Measurements from ENCODE around the gene BEX4. TPM values are rescaled to one million over a fixed set of nuclear protein-coding genes. Genes with fewer than 3 reads are reported as not detected.
A peak's percentile ranks its signal among the peaks of the same experiment; 100 is the strongest.
"Not testable (repeated sequence)": the region's sequence is repeated elsewhere in the genome, so short reads cannot be mapped to it uniquely, and the experiment has no call there.

Gene BEX4
- polyA plus RNA-seq, 1 donor = 94.7 TPM

GRCh38 chrX:103197721-103198306 lies 17.1 kb upstream of the BEX4 start:
- H3K4me3 ChIP-seq (ENCODE audit: low read length) = no peak overlapping the region
- no CpG with 5 or more reads among the region's 2 CpGs for WGBS (ENCODE audit: insufficient coverage, low lambda C conversion rate)
- DNase-seq = no peak
- no peaks in the 10 kb centered on the region for H3K9me3 ChIP-seq (ENCODE audit: control insufficient read depth, low read depth, low read length)
- H3K27ac ChIP-seq (ENCODE audit: low read length) = no peak overlapping the region
- no peaks in the 10 kb centered on the region for H3K27me3 ChIP-seq (ENCODE audit: control insufficient read depth, insufficient read depth, low read length)
- H3K4me1 ChIP-seq (ENCODE audit: control insufficient read depth, insufficient read depth, low read length) = no peaks in the 10 kb centered on the region
- no peaks in the 10 kb centered on the region for H3K36me3 ChIP-seq (ENCODE audit: control insufficient read depth, insufficient read depth, low read length)

- not testable (repeated sequence) for H3K36me3 ChIP-seq (ENCODE audit: control insufficient read depth, insufficient read depth, low read length); H3K27me3 ChIP-seq (ENCODE audit: control insufficient read depth, insufficient read depth, low read length); H3K4me3 ChIP-seq (ENCODE audit: low read length); DNase-seq; H3K4me1 ChIP-seq (ENCODE audit: control insufficient read depth, insufficient read depth, low read length); H3K27ac ChIP-seq (ENCODE audit: low read length); H3K9me3 ChIP-seq (ENCODE audit: control insufficient read depth, low read depth, low read length)
- no CpG with 5 or more reads among the region's 4 CpGs for WGBS (ENCODE audit: insufficient coverage, low lambda C conversion rate)
Measured at GRCh38 chrX:103198668-103199067, 16.2 kb upstream of the BEX4 start.

GRCh38 chrX:103201041-103201440 lies 13.9 kb upstream of the BEX4 start:
- H3K4me3 ChIP-seq (ENCODE audit: low read length) = no peak overlapping the region
- no peaks in the 10 kb centered on the region for H3K4me1 ChIP-seq (ENCODE audit: control insufficient read depth, insufficient read depth, low read length)
- no peaks in the 10 kb centered on the region for H3K9me3 ChIP-seq (ENCODE audit: control insufficient read depth, low read depth, low read length)
- DNase-seq = no peak
- no peaks in the 10 kb centered on the region for H3K27me3 ChIP-seq (ENCODE audit: control insufficient read depth, insufficient read depth, low read length)
- H3K27ac ChIP-seq (ENCODE audit: low read length) = no peak overlapping the region
- no peaks in the 10 kb centered on the region for H3K36me3 ChIP-seq (ENCODE audit: control insufficient read depth, insufficient read depth, low read length)
- WGBS (ENCODE audit: insufficient coverage, low lambda C conversion rate) = no CpG with 5 or more reads among the region's 3 CpGs

GRCh38 chrX:103210056-103210455 lies 4.9 kb upstream of the BEX4 start:
- Histone ChIP-seq H3K9me3 (ENCODE audit: control insufficient read depth, low read depth, low read length) (no peaks in the 10 kb centered on the region), H3K4me1 (ENCODE audit: control insufficient read depth, insufficient read depth, low read length) (no peaks in the 10 kb centered on the region), H3K27me3 (ENCODE audit: control insufficient read depth, insufficient read depth, low read length) (no peaks in the 10 kb centered on the region), H3K4me3 (ENCODE audit: low read length) (no peak overlapping the region), H3K36me3 (ENCODE audit: control insufficient read depth, insufficient read depth, low read length) (no peaks in the 10 kb centered on the region), H3K27ac (ENCODE audit: low read length) (no peak overlapping the region)
- no peak for DNase-seq
- WGBS (ENCODE audit: insufficient coverage, low lambda C conversion rate) = no CpG with 5 or more reads among the region's 5 CpGs

- no peaks in the 10 kb centered on the region for H3K27me3 ChIP-seq (ENCODE audit: control insufficient read depth, insufficient read depth, low read length)
- peaks cover 3% of the 10 kb centered on the region for H3K4me1 ChIP-seq (ENCODE audit: control insufficient read depth, insufficient read depth, low read length)
- H3K4me3 ChIP-seq (ENCODE audit: low read length) = no peak overlapping the region
- no CpG with 5 or more reads among the region's 7 CpGs for WGBS (ENCODE audit: insufficient coverage, low lambda C conversion rate)
- peaks cover 1% of the 10 kb centered on the region for H3K36me3 ChIP-seq (ENCODE audit: control insufficient read depth, insufficient read depth, low read length)
- DNase-seq = peak in 1 of 2 donors; percentile 38
- no peak overlapping the region for H3K27ac ChIP-seq (ENCODE audit: low read length)
- no peaks in the 10 kb centered on the region for H3K9me3 ChIP-seq (ENCODE audit: control insufficient read depth, low read depth, low read length)
Measured at GRCh38 chrX:103211012-103211715, 3.7 kb upstream of the BEX4 start.

- H3K27ac ChIP-seq (ENCODE audit: low read length) = no peak overlapping the region
- no peaks in the 10 kb centered on the region for H3K9me3 ChIP-seq (ENCODE audit: control insufficient read depth, low read depth, low read length)
- H3K36me3 ChIP-seq (ENCODE audit: control insufficient read depth, insufficient read depth, low read length) = peaks cover 3% of the 10 kb centered on the region
- H3K4me3 ChIP-seq (ENCODE audit: low read length) = no peak overlapping the region
- H3K4me1 ChIP-seq (ENCODE audit: control insufficient read depth, insufficient read depth, low read length) = peaks cover 3% of the 10 kb centered on the region
- no CpG with 5 or more reads among the region's 8 CpGs for WGBS (ENCODE audit: insufficient coverage, low lambda C conversion rate)
- H3K27me3 ChIP-seq (ENCODE audit: control insufficient read depth, insufficient read depth, low read length) = no peaks in the 10 kb centered on the region
- DNase-seq = peak in 1 of 2 donors; percentile 55
Measured at GRCh38 chrX:103212749-103213457, 2.0 kb upstream of the BEX4 start.

GRCh38 chrX:103215425-103215991 lies 600 bp downstream of the BEX4 start:
- Histone ChIP-seq H3K27me3 (ENCODE audit: control insufficient read depth, insufficient read depth, low read length) (no peaks in the 10 kb centered on the region), H3K4me1 (ENCODE audit: control insufficient read depth, insufficient read depth, low read length) (peaks cover 3% of the 10 kb centered on the region), H3K36me3 (ENCODE audit: control insufficient read depth, insufficient read depth, low read length) (peaks cover 3% of the 10 kb centered on the region), H3K9me3 (ENCODE audit: control insufficient read depth, low read depth, low read length) (no peaks in the 10 kb centered on the region), H3K27ac (ENCODE audit: low read length) (peak overlapping the region; percentile 92), H3K4me3 (ENCODE audit: low read length) (peak overlapping the region; percentile 77)
- DNase-seq = peak in 1 of 2 donors; percentile 60
- WGBS (ENCODE audit: insufficient coverage, low lambda C conversion rate) = no CpG with 5 or more reads among the region's 39 CpGs

- no CpG with 5 or more reads among the region's 39 CpGs for WGBS (ENCODE audit: insufficient coverage, low lambda C conversion rate)
- no peak overlapping the region for H3K4me3 ChIP-seq (ENCODE audit: low read length)
- DNase-seq = peak in 1 of 2 donors; percentile 49
- H3K4me1 ChIP-seq (ENCODE audit: control insufficient read depth, insufficient read depth, low read length) = peaks cover 3% of the 10 kb centered on the region
- peaks cover 2% of the 10 kb centered on the region for H3K9me3 ChIP-seq (ENCODE audit: control insufficient read depth, low read depth, low read length)
- H3K27me3 ChIP-seq (ENCODE audit: control insufficient read depth, insufficient read depth, low read length) = peaks cover 3% of the 10 kb centered on the region
- no peak overlapping the region for H3K27ac ChIP-seq (ENCODE audit: low read length)
- H3K36me3 ChIP-seq (ENCODE audit: control insufficient read depth, insufficient read depth, low read length) = peaks cover 3% of the 10 kb centered on the region
Measured at GRCh38 chrX:103220511-103221323, 5.8 kb downstream of the BEX4 start.

- not testable (repeated sequence) for H3K9me3 ChIP-seq (ENCODE audit: control insufficient read depth, low read depth, low read length); H3K27ac ChIP-seq (ENCODE audit: low read length); H3K4me1 ChIP-seq (ENCODE audit: control insufficient read depth, insufficient read depth, low read length); H3K4me3 ChIP-seq (ENCODE audit: low read length); H3K27me3 ChIP-seq (ENCODE audit: control insufficient read depth, insufficient read depth, low read length); DNase-seq; H3K36me3 ChIP-seq (ENCODE audit: control insufficient read depth, insufficient read depth, low read length)
- WGBS (ENCODE audit: insufficient coverage, low lambda C conversion rate) = no CpG with 5 or more reads among the region's 4 CpGs
Measured at GRCh38 chrX:103225918-103226317, 11.0 kb downstream of the BEX4 start.

- Histone ChIP-seq H3K27me3 (ENCODE audit: control insufficient read depth, insufficient read depth, low read length) (no peaks in the 10 kb centered on the region), H3K4me3 (ENCODE audit: low read length) (no peak overlapping the region), H3K4me1 (ENCODE audit: control insufficient read depth, insufficient read depth, low read length) (peaks cover 5% of the 10 kb centered on the region), H3K27ac (ENCODE audit: low read length) (no peak overlapping the region), H3K9me3 (ENCODE audit: control insufficient read depth, low read depth, low read length) (no peaks in the 10 kb centered on the region), H3K36me3 (ENCODE audit: control insufficient read depth, insufficient read depth, low read length) (no peaks in the 10 kb centered on the region)
- WGBS (ENCODE audit: insufficient coverage, low lambda C conversion rate) = no CpG with 5 or more reads among the region's 2 CpGs
- peak in 1 of 2 donors; percentile 37 for DNase-seq
Measured at GRCh38 chrX:103233263-103233662, 18.4 kb downstream of the BEX4 start.
